Left lung (tissue), 10 donors: ENCODE results near the gene EXOC4. TPM values are rescaled to one million over a fixed set of nuclear protein-coding genes. Genes with fewer than 3 reads are reported as not detected.
A peak's percentile ranks its signal among the peaks of the same experiment; 100 is the strongest.

Experiments used
- ATAC-seq: fragments of 200-7000 bp; cut with Tn5 transposase; one replicate; pipeline ENCODE4 v1.9.1; 2020; ENCODE audit warnings: moderate library complexity
- DNase-seq, 4 donors: peaks; one replicate each; pipeline ENCODE4 v3.0.0-alpha.2; 2013 to 2020
- H3K27ac ChIP-seq, 2 donors: fragments of 200-600 bp; sonication (generic) in 1 of 2; one replicate each; pipeline versions ENCODE4 v1.5.0 to v1.8.0; 2020 to 2021
- H3K27me3 ChIP-seq, 2 donors: fragments of 200-600 bp; sonication (generic) in 1 of 2; one replicate each; pipeline versions ENCODE4 v1.5.0 to v1.8.0; 2020 to 2021
- H3K36me3 ChIP-seq, 2 donors: fragments of 200-600 bp; sonication (generic) in 1 of 2; one replicate each; pipeline versions ENCODE4 v1.5.0 to v1.8.0; 2020 to 2021
- H3K4me1 ChIP-seq, 2 donors: fragments of 200-600 bp; one replicate each; pipeline ENCODE4 v1.8.0; 2021
- H3K4me3 ChIP-seq, 2 donors: fragments of 200-600 bp; sonication (generic) in 1 of 2; one replicate each; pipeline versions ENCODE4 v1.5.0 to v1.8.0; 2020 to 2021; ENCODE audit warnings: mild to moderate bottlenecking in 1 of 2
- H3K9me3 ChIP-seq, 2 donors: fragments of 200-600 bp; sonication (generic) in 1 of 2; one replicate each; pipeline versions ENCODE4 v1.5.0 to v1.8.0; 2020 to 2021
- intact Hi-C, 2 donors: fragments of 100-400 bp; cut with DNase I; formaldehyde crosslinking; loops; one replicate each; pipeline versions ENCODE4 v1.11.2 to v1.14.2; 2022
- polyA plus RNA-seq, 6 donors: library from polyadenylated mRNA; unstranded; fragments of 120-200 nt; gene quantifications; one replicate each; pipeline ENCODE4 v1.2.1, GENCODE V29; 2013; ENCODE audit not compliant: insufficient read length in 6 of 6
- total RNA-seq, 2 donors: library from RNA; stranded (reverse); fragmentation: NEBNext Ultra II Directional; extraction: Animal tissue kit (Norgen Biotek cat#: 25700); gene quantifications; one replicate each; pipeline ENCODE4 v1.2.1, GENCODE V29; 2021
- TF ChIP-seq, protein P1 (sequence below), 2 donors: fragments of 200-600 bp; sonication (generic) in 1 of 2; IDR thresholded peaks; one replicate each; pipeline versions ENCODE4 v1.5.0 to v1.8.0; 2021; ENCODE audit warnings: antibody characterized with exemption in 2 of 2
- donor health status: DM: no; HTN: yes; CAD: no.
- donor health status: DM: no; HTN: no; CAD: no.

EXOC4 gene
- total and polyA plus RNA-seq, 8 donors: 52.5 to 79.4 (median 65.9) TPM

DNA sequence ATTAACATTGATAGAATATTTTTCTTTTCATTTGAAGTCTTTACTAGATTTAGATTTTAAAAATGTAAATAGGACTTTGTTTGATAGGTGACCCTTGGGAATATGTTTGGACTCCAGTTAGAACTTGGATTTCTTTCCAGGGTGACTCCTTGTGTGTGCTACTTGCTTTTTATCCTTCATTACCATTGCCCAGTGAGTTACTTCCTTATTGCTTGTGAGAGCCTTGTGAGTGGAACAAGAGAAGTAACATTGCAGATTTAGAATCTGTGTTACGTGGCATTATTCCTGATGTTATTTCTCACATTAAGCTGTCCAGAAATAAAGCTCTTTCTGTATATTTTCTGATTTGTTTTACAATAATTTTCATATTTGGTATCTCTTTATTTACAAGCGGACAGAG is 746.3 kb downstream of the EXOC4 start:
- no peak overlapping the region for H3K27ac ChIP-seq
- H3K4me1 ChIP-seq: no peaks in the 10 kb centered on the region
- no peak for DNase-seq
- H3K27me3 ChIP-seq: no peaks in the 10 kb centered on the region
- TF ChIP-seq, protein P1, sequence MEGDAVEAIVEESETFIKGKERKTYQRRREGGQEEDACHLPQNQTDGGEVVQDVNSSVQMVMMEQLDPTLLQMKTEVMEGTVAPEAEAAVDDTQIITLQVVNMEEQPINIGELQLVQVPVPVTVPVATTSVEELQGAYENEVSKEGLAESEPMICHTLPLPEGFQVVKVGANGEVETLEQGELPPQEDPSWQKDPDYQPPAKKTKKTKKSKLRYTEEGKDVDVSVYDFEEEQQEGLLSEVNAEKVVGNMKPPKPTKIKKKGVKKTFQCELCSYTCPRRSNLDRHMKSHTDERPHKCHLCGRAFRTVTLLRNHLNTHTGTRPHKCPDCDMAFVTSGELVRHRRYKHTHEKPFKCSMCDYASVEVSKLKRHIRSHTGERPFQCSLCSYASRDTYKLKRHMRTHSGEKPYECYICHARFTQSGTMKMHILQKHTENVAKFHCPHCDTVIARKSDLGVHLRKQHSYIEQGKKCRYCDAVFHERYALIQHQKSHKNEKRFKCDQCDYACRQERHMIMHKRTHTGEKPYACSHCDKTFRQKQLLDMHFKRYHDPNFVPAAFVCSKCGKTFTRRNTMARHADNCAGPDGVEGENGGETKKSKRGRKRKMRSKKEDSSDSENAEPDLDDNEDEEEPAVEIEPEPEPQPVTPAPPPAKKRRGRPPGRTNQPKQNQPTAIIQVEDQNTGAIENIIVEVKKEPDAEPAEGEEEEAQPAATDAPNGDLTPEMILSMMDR (IDR thresholded peaks at IDR 0.05): no peak
- H3K4me3 ChIP-seq: no peak overlapping the region
- no peaks in the 10 kb centered on the region for H3K36me3 ChIP-seq
- no peak for ATAC-seq
- H3K9me3 ChIP-seq: no peaks in the 10 kb centered on the region
- intact Hi-C loops: no loop called here

DNA sequence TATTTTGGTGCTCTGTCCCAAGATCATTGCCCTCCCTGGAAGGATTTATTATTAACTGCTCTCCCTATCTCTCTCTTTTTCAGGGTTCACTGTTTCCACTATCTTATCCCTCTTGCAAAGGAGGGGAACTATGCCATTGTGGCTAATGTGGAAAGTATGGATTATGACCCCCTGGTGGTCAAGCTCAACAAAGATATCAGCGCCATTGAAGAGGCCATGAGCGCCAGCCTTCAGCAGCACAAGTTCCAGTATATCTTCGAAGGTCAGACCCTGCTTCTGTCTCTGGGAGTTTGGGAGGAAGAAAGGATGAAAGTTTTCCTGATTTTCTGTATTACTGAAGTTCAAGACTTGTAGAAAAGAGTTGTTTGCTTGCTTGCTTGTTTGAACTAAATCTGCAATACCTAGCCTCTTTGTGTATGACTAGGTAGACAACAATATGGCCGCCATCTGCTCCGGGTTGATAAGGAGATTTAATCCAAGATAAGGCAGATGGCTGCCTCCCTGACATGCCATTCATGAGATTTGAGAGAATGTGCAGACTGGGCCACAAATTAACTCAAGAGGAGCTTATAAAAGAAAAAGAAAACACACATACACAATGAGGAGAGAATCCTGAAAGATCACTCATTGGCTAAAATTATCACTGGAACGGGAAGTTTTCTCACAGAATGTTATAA is 752.1 kb downstream of the EXOC4 start:
- TF ChIP-seq, protein P1 (IDR thresholded peaks at IDR 0.05): no peak
- Histone ChIP-seq H3K36me3 (peaks cover 0 to 9% of the 10 kb centered on the region in 2 donors), H3K27me3 (no peaks in the 10 kb centered on the region), H3K27ac (no peak overlapping the region), H3K4me1 (no peaks in the 10 kb centered on the region), H3K4me3 (no peak overlapping the region), H3K9me3 (no peaks in the 10 kb centered on the region)
- intact Hi-C loops: no loop called here
- ATAC-seq: no peak
- DNase-seq: no peak

DNA sequence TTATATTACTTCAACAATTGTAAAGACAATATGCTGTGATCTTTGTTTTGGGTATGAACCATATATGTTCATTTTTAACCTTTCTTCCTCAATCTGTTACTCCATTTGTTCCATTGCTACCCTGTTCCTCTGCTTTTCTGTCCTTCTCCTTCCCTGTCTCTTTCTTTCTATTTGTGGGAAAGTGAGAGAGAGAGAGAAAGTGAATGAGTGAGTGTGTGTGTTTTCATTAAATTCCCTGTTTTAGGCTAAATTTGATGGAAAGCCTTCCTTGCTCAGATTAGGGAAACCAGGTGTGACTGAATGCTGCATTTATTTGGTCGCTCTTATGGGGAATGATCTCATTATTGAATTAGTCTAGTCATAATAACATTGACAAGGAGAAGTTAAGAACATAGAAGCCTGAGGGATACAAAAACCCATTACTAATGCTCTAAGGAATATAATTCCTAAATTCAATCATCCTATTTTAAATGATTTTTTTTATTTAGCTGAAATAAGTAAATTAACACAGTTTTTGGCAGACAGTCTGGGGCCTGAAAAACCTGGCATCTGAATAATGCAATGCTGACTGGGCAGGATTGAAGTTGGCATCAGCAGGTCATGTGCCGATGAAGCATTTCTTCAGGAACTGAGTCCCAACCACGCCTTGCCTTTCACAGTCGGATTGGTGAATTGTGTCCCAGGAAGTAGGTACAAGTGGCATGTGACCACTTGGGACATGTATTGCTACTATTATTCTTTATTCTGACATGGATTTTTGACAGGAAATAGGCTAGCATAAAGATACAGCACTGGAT is 756.6 kb downstream of the EXOC4 start:
- peak in 1 of 4 donors; percentile 32 for DNase-seq
- no peaks in the 10 kb centered on the region for H3K27me3 ChIP-seq
- H3K27ac ChIP-seq: no peak overlapping the region
- TF ChIP-seq, protein P1 (IDR thresholded peaks at IDR 0.05): no peak
- peaks cover 0 to 13% of the 10 kb centered on the region in 2 donors for H3K36me3 ChIP-seq
- intact Hi-C loops: no loop called here
- H3K4me3 ChIP-seq: no peak overlapping the region
- no peaks in the 10 kb centered on the region for H3K4me1 ChIP-seq
- H3K9me3 ChIP-seq: no peaks in the 10 kb centered on the region
- ATAC-seq: no peak

DNA sequence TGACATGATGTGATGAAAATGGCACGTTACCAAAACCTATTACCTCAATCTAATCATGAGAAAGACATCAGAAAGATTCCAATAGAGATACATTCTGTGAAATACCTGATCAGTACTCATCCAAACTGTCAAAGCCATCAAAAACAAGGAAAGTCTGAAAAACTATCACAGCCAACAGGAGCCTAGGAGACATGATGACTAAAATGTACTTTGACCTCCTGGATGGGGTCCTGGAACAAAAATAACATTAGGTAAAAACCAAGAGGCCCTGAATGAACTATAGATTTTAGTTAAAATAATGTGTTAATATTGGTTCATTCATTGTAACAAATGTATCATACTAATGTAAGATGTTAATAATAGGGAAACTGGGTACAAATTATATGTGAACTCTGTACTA is 760.4 kb downstream of the EXOC4 start:
- Histone ChIP-seq H3K4me1 (no peaks in the 10 kb centered on the region), H3K4me3 (no peak overlapping the region), H3K27me3 (no peaks in the 10 kb centered on the region), H3K9me3 (no peaks in the 10 kb centered on the region), H3K27ac (no peak overlapping the region), H3K36me3 (peaks cover 0 to 7% of the 10 kb centered on the region in 2 donors)
- no peak for ATAC-seq
- no peak for DNase-seq
- TF ChIP-seq, protein P1 (IDR thresholded peaks at IDR 0.05): no peak
- intact Hi-C loops: no loop called here

DNA sequence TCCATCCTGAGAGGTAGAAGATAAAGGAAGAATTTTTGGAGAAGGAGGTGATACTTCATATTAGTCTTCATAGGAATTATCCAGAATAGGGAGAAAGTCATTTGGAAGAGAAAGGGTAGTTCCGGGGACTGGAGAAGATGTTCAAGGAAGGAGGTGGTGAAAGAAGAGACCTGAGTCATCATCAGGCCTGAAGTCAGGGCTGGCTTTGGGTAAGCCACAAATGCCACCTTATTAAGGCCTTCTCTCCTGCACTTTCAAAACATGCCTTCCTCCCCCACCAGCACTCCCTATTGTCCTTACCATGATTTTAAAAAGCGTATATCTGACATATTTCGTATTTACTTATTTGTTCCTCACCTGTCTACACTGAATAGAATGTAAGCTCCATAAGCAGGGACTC is 762.1 kb downstream of the EXOC4 start:
- no peak for DNase-seq
- H3K9me3 ChIP-seq: no peaks in the 10 kb centered on the region
- H3K4me3 ChIP-seq: no peak overlapping the region
- TF ChIP-seq, protein P1 (IDR thresholded peaks at IDR 0.05): no peak
- no peaks in the 10 kb centered on the region for H3K27me3 ChIP-seq
- H3K27ac ChIP-seq: no peak overlapping the region
- H3K36me3 ChIP-seq: peaks cover 0 to 5% of the 10 kb centered on the region in 2 donors
- H3K4me1 ChIP-seq: no peaks in the 10 kb centered on the region
- no peak for ATAC-seq
- intact Hi-C loops: no loop called here
